Osteocyte (in vitro differentiated cells): Measurements from ENCODE around the gene MAP7D1. TPM values are rescaled to one million over a fixed set of nuclear protein-coding genes. Genes with fewer than 3 reads are reported as not detected.

Source experiments
- DNase-seq: peaks from one replicate; pipeline ENCODE4 v3.0.0; 2021; ENCODE audit warnings: mixed read lengths; ENCODE audit not compliant: unreplicated experiment; ENCODE audit errors: extremely low spot score
- H3K27ac Mint-ChIP-seq: one replicate; pipeline ENCODE4 v1.8.0; 2021; ENCODE audit warnings: mild to moderate bottlenecking, mixed read lengths; ENCODE audit not compliant: unreplicated experiment
- H3K27me3 Mint-ChIP-seq: one replicate; pipeline ENCODE4 v1.8.0; 2021; ENCODE audit warnings: mixed read lengths; ENCODE audit not compliant: unreplicated experiment
- H3K36me3 Mint-ChIP-seq: one replicate; pipeline ENCODE4 v1.8.0; 2021; ENCODE audit warnings: mixed read lengths; ENCODE audit not compliant: unreplicated experiment
- H3K4me1 Mint-ChIP-seq: one replicate; pipeline ENCODE4 v1.8.0; 2021; ENCODE audit warnings: mixed read lengths; ENCODE audit not compliant: unreplicated experiment
- H3K4me3 Mint-ChIP-seq: one replicate; pipeline ENCODE4 v1.8.0; 2021; ENCODE audit warnings: mild to moderate bottlenecking, moderate library complexity, mixed read lengths; ENCODE audit not compliant: unreplicated experiment
- H3K9me3 Mint-ChIP-seq: one replicate; pipeline ENCODE4 v1.8.0; 2021; ENCODE audit warnings: mixed read lengths; ENCODE audit not compliant: unreplicated experiment
- CTCF ChIP-seq: fragments of 200-600 bp; sonication (generic); IDR thresholded peaks from 2 replicates; pipeline ENCODE4 v1.5.0; 2021; ENCODE audit warnings: antibody characterized with exemption, mild to moderate bottlenecking, moderate library complexity
- long read RNA-seq: library from polyadenylated mRNA; unstranded; transcript quantifications from one replicate; pipeline ENCODE4 v2.0.0, GENCODE V29; 2021
- total RNA-seq: library from RNA; stranded (reverse); gene quantifications from 2 replicates; pipeline ENCODE4 v1.2.1, GENCODE V29; 2021

Gene MAP7D1
- total RNA-seq = 157 and 163 TPM in 2 replicates
- long read RNA-seq, partial matches to known transcripts = 2 of 5 reads
- long read RNA-seq, other reads (novel, unspliced or antisense) = 3 of 5 reads

GRCh38 chr1:36155408-36156328 lies at the start of gene MAP7D1:
Gene MAP7D1, plus strand, starts transcription at chr1:36156160. Its CDS starts 258 bp downstream, at chr1:36156418.
- Mint-ChIP-seq H3K27ac (peak within 1 kb of the TSS; percentile 90), H3K4me1 (peaks cover 67% of the 10 kb centered on the region), H3K4me3 (peak within 1 kb of the TSS; percentile 85), H3K36me3 (peaks cover 4% of the 10 kb centered on the region), H3K9me3 (no peaks in the 10 kb centered on the region), H3K27me3 (no peaks in the 10 kb centered on the region)
- DNase-seq = peak; percentile 95
- TF ChIP-seq CTCF = no peak

GRCh38 chr1:36106269-36106668 lies 49.7 kb upstream of the MAP7D1 start:
- no peak for DNase-seq
- H3K9me3 Mint-ChIP-seq = no peaks in the 10 kb centered on the region
- peaks cover 40% of the 10 kb centered on the region for H3K4me1 Mint-ChIP-seq
- peak overlapping the region; percentile 78 for H3K27ac Mint-ChIP-seq
- no peaks in the 10 kb centered on the region for H3K27me3 Mint-ChIP-seq
- no peaks in the 10 kb centered on the region for H3K36me3 Mint-ChIP-seq
- H3K4me3 Mint-ChIP-seq = no peak overlapping the region
- TF ChIP-seq CTCF = no peak

GRCh38 chr1:36107394-36107793 lies 48.6 kb upstream of the MAP7D1 start:
- peaks cover 44% of the 10 kb centered on the region for H3K4me1 Mint-ChIP-seq
- no peaks in the 10 kb centered on the region for H3K27me3 Mint-ChIP-seq
- no peak for DNase-seq
- TF ChIP-seq CTCF = no peak
- no peaks in the 10 kb centered on the region for H3K9me3 Mint-ChIP-seq
- no peak overlapping the region for H3K4me3 Mint-ChIP-seq
- H3K27ac Mint-ChIP-seq = peak overlapping the region; percentile 85
- no peaks in the 10 kb centered on the region for H3K36me3 Mint-ChIP-seq

GRCh38 chr1:36108314-36108713 lies 47.6 kb upstream of the MAP7D1 start:
- H3K36me3 Mint-ChIP-seq = no peaks in the 10 kb centered on the region
- H3K4me3 Mint-ChIP-seq = no peak overlapping the region
- peak overlapping the region; percentile 85 for H3K27ac Mint-ChIP-seq
- no peaks in the 10 kb centered on the region for H3K9me3 Mint-ChIP-seq
- H3K4me1 Mint-ChIP-seq = peaks cover 45% of the 10 kb centered on the region
- TF ChIP-seq CTCF = no peak
- no peak for DNase-seq
- no peaks in the 10 kb centered on the region for H3K27me3 Mint-ChIP-seq

GRCh38 chr1:36109041-36109679 lies 46.8 kb upstream of the MAP7D1 start:
- H3K36me3 Mint-ChIP-seq = no peaks in the 10 kb centered on the region
- no peak for DNase-seq
- H3K4me3 Mint-ChIP-seq = no peak overlapping the region
- no peak for TF ChIP-seq CTCF
- H3K4me1 Mint-ChIP-seq = peaks cover 48% of the 10 kb centered on the region
- no peaks in the 10 kb centered on the region for H3K27me3 Mint-ChIP-seq
- no peaks in the 10 kb centered on the region for H3K9me3 Mint-ChIP-seq
- H3K27ac Mint-ChIP-seq = peak overlapping the region; percentile 85
